Islet of Langerhans (tissue), 1 donor: ENCODE results near the gene OR6F1.
"Not testable (repeated sequence)": the region's sequence is repeated elsewhere in the genome, so short reads cannot be mapped to it uniquely, and the experiment has no call there.

Experiments
- FAIRE-seq: peaks from one replicate; lab custom pipeline; 2011; peaks lifted over from hg19 to GRCh38; lab: Jason Lieb, UNC

The OR6F1 gene

DNA sequence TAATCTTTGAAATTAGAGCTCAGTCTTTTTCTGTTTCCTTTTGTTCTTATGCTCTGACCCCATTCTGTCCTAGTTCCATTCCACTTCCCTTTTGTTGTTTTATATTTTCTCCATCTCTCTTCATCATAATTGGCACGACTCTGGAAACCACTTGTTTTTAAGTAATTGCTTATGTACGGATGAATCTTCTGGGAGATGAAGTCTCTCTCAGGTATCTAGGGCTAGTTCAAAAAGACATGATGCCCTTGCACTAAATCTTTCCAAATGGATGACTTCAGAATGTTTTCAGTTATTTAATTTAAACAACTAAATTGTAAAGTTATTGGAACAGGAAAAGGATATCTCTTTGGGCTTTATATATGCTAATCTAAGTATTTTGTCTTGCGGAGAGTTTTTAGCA lies at the start of gene OR6F1:
TSS of gene OR6F1 (minus strand) at position 101 of the 400 bp plus-strand sequence. CDS start 3,891 bp downstream, outside the sequence.
- no peak for FAIRE-seq

DNA sequence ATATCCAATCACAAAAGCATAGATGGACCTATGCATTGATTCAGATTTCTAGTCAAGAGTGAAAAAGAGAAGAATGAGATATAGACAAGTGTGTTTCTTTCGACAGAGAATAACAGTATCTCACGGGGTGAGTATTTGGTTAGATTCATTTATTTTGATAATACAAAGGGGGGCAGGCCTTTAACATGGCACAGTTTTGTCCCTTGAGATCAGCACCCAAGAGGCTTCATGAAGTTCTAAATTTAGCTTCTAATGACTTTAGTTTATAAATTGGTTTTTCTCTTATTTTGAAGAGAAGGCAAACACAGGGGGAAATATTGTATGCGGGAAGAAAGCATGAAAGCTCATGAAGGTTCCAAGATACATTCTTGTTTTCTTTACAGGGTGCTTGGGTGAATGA lies 44.0 kb upstream of the OR6F1 start, which contains the start of gene OR1C1:
TSS of gene OR1C1 (minus strand) at position 101 of the 400 bp plus-strand sequence. CDS start 2,150 bp downstream, outside the sequence.
- FAIRE-seq: no peak

DNA sequence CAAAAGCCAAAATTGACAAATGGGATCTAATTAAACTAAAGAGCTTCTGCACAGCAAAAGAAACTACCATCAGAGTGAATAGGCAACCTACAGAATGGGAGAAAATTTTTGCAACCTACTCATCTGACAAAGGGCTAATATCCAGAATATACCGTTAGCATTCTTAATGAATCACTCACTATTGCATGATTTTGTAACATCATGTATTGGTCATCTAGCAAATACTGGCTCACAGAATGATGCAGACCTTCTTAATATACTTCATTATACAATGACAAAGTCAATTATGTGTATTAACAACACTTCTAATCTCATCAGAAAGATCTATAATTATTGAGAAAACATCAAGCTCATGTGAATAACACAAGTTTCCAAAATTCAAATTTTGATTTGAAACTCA lies 37.9 kb upstream of the OR6F1 start:
- FAIRE-seq: not testable (repeated sequence)

DNA sequence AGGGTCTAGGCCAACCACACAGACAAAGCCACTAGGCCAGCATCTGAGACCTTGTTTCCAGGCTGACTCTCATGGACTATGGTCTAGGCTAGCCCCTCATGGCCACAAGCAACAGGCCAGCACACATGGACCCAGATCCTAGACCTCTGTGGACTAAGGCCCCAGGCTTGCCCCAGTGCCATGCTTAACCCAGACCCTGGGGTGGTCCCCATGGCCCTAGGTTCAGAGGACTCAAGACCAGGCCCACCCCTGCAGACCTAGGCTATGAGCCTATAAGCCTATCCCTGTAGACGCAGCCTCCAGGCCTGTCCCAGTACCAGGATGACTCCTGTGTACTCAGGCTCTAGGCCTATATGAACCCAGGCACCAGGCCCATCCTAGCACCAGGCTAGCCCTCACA lies 33.4 kb upstream of the OR6F1 start:
- FAIRE-seq: no peak

DNA sequence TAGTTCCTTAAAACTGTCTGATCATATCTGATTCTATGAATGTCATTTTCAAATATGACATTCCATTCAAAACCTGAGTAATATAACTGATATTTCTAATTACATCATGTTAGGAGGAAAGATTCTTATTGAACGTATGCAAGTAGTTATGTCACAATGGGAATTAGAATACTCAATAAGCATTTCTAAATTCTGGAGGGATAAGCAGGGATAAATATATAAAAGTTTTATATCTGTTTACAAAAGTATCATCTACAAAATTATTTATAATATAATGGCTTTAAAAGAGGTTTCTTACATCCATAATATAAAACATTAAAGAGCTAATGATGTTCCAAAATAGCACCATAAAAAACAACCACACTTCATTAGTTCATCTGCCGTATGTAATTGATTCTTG lies 31.6 kb upstream of the OR6F1 start, which contains the start of gene OR14A2:
TSS of gene OR14A2 (minus strand) at position 101 of the 400 bp plus-strand sequence.
- FAIRE-seq: no peak

DNA sequence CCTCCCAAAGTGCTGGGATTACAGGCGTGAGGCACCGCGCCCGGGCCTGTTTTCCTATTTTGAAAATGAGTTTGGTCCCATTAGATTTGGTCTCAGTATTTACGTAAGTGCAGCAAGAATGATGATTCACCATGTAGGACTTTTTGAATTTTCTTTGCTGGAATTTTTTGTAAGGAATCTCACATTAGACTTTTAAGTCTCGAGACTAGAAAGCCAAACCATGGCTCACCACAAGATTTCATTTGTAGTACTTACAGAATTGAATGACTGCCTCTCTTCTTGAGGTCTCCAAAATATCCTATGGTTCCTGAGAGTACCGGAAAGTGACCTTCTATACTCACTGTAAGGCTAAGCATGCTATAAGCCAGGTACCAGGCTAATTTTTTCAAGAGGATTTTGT lies 31.2 kb upstream of the OR6F1 start:
- FAIRE-seq: no peak

DNA sequence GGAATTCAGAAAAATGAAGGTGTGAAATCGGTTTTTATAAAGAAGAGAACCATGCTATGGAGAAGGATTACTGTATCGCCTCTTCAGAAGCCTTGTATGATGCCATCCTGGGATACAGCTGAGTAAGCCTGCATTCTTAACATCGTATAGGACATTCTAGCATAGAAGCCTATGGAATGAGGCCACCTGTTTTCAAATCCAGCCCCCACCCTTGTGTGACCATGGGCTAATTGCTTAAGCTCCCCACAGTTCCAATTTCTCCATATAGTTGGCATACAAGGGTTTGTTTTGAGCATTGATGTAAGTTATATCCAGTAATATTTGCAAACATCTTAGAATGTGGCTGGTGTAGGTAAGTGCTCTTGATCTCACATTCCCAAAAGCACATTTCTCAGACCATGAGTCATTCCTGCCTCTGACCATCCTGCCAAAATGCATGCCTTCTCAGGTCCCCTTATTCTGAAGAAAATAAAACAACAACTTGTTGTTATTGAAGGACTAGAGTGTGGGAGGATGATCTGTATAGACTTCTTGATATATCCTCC lies 30.0 kb upstream of the OR6F1 start:
- no peak for FAIRE-seq

DNA sequence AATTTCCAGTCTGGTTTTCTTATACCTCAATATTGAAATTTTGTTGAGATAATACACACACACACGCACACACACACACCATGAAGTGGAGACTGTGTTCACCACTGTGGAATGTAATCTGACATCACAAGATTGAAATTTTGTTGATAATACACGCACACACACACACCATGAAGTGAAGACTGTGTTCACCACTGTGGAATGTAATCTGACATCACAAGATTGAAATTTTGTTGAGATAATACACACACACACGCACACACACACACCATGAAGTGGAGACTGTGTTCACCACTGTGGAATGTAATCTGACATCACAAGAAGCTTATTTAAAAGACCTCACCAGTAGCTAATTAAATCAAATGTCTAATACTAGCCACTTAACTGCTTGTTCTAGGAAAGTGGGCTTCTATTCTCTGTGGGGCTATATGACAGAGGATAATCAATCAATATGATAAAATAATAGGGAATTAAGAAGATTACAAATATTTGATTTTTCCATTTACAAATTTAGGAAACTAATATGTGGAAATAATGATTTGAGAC lies 25.8 kb upstream of the OR6F1 start:
- FAIRE-seq: not testable (repeated sequence)

DNA sequence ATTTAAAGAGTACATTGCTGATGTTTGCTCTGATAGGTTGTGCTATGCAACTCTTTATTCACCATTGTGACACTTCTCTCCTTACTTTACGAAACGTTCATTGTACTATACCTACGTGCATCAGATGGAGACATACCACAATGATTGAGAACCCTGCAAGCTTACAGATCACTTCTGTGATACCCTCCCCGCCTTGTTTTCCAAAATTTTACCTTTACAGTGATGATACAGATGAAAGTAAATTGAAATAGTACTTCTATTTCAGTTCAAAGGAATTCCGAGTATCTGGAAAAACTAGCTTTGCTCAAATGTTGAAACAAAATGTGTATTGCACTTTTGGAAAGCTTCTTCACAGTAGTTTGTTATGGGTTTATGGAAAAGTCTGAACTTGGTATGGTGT lies 25.3 kb upstream of the OR6F1 start:
- no peak for FAIRE-seq

DNA sequence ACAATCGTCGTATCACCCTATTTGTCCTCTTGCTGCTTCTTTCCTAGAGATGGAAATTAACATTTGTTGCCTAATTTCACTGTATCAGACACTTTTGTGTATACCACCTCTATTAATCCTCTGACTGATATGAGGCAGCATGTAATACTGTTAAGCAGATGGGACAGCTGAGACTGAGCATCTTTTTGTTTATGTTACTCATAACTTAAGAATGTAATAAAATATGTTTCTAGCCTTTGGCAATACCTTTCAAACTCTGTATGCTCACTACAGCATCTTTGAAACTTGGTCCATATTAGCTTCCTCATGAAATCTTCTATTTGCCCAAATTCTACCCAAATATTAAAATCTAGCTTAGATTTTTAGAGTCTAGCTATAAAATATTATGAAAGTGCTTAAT lies 24.3 kb upstream of the OR6F1 start:
- FAIRE-seq: no peak

DNA sequence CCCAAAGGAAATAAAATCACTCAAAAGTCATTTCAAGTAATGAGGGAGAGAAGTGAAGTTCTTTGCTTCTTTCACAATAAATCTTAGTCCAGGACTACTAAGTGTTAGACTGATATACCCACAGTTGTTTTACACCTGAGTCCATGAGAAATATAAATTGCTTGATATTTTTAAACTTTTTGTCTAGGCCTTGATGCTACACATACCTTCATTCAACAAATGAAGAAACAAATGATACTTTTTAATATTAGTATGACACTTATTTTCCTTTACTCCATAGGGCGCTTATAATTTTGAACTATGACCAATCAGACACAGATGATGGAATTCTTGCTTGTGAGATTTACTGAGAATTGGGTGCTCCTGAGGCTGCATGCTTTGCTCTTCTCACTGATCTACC lies 21.9 kb upstream of the OR6F1 start, which contains the start of gene OR14K1:
TSS of gene OR14K1 (plus strand) at position 301 of the 400 bp plus-strand sequence. CDS start at position 301, 0 bp downstream.
- FAIRE-seq: no peak

DNA sequence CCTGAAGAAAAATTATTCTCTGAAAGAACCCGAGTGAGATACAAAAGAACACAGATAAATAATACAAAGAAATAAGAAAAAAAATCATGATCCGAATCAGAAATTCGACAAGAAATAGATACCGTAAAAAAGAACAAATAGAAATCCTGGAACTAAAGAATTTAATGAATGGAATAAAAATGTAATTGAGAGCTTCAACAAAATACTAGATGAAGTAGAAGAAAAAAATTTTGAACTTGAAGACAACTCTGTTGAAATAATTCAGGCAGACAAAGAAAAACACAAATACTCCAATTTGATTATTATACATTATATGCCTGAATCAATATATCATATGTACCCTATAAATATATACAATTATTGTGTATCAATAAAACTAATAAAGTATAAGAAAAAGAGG lies 4.8 kb upstream of the OR6F1 start:
- FAIRE-seq: no peak

DNA sequence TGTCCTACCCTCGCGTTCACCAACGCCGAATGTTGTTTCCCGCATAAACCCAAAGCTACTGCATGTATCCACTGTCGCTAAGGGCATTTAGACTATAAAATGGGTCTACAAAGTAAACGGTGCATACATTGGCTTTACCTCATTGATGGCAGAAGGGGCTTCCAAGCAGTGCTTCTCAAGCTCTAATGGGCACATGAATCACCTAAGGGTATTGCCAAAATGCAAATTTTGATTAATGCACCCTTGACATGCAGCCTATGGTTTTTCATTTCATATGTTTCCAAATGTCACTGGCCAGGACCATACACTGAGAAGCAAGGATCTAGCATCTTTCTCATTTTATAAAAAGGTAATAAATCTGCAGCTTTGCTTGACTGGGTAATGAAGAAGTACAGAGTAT lies 2.7 kb downstream of the OR6F1 start:
- no peak for FAIRE-seq

DNA sequence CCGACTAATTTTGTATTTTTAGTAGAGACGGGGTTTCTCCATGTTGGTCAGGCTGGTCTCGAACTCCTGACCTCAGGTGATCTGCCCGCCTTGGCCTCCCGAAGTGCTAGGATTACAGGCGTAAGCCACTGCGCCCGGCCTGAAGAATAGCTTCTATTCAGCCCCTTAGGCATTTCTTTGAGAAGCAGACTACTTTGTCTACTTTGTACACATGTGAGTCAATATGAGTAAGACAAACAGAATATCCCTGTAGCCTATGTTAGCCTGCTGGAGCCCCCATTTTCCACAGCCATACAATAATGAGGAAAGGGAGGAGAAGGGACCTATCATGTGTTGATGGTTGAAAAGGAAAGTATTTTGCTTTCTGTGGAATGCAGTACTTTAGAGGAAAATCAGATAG lies 5.8 kb downstream of the OR6F1 start:
- not testable (repeated sequence) for FAIRE-seq

DNA sequence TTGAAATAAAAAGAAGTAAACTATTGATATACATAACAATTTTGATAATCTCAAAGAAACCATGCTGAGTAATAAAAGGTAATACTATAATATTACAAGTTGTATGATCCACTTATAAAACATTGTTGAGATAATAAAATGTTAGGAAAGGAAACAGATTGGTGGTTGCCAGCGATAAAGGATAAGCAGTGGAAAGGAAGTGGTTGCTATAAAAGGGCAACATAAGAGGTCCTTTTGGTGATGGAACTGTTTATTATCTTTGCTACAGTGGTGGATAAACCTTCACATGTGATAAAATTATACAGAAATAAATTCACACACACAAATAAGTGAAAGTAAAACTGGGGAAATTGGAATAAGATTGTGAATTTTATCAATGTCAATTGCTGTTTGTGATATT lies 15.1 kb downstream of the OR6F1 start:
- FAIRE-seq: no peak

DNA sequence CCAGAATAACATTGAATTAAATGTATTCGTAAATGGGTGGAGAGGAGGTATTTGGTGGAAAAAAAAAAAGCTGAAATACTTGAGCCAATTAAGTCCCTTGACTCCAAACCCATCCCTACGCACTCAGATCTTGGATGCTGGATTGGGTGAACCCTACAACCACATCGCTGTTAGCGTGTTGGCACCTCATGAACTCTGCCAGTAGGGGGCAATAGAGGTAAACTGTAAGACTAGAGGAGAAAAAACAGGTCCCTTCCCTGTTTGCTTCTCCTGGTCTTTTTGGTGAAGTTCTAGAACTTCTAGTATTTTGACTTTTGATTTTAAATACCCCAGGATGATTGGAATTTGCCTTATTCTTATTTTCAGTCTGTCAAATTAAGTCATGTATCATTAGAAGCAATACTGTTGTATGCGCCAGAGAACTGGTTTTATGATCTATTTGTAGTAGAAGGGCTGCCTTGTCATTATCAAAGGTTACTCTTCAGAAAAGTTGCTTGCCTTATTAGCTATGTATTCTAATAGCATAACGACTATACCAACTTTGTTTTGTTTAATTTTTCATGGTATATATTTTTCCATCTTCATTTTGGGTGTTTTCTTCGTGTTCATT lies 35.1 kb downstream of the OR6F1 start:
- FAIRE-seq: no peak

DNA sequence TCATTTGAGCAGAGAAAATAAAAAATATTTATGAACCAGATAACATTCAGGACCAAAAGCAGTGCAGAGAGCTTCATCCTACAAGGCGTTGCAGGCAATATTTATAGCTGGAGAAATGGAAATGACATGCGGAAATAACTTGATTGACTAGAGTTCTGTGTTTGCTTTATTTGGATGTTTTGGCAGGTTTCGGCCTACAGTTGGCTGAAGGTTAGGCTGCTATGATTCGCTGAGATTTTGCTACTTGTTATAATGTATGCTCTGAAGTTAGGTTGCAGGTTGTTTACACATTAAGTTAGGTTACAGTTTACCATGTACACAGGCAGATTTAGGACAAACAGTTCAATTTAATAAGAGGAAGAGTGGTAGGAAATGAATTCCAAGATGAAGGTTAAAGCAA lies 36.3 kb downstream of the OR6F1 start:
- no peak for FAIRE-seq

DNA sequence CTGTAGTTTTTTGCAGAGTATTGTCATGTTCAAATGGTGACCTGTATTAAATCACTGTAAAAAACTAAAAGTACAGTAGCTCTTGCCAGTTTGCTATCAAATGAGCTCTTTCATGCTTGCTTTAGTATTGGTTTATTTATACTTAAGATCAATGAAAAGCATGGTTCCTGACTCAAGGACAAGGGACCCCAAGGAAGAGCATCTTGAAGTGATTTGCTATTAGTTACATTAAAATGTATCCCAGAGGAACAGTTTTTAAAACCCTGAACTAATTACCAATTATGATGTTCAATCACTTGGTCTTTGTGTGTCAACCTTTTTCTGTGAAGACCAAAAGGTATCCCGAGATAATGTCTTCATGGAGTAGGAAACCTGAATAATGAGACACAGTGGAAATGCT lies 36.8 kb downstream of the OR6F1 start, which contains the start of gene OR13G1:
TSS of gene OR13G1 (minus strand) at position 101 of the 400 bp plus-strand sequence. CDS start 6,698 bp downstream, outside the sequence.
- no peak for FAIRE-seq

DNA sequence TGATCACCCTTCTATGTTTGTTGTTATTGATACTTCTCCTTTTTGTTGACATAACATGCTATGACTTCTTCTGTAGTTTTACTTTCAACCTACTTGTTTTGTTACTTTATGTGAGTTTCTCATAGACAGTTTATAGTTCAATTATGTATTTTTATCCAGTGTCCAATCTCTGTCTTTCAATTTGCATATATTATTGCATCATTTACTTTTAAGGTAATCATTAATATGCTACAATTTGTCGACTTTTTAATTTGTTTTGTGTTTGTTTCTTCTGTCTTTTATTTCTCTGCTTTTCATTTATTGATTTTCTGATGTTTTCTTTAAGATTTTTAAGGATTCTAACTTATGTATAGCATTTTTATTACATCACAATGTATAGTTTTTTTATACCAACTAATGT lies 47.2 kb downstream of the OR6F1 start:
- no peak for FAIRE-seq
